CD4-positive, alpha-beta T cell treated with Interleukin-6 for 4 hours (primary cell): ENCODE results near the gene ABCA8.

Experiments used
- DNase-seq: peaks from one replicate; pipeline ENCODE4 v3.0.0-alpha.2; 2020; ENCODE audit warnings: mixed read lengths

Gene ABCA8

DNA sequence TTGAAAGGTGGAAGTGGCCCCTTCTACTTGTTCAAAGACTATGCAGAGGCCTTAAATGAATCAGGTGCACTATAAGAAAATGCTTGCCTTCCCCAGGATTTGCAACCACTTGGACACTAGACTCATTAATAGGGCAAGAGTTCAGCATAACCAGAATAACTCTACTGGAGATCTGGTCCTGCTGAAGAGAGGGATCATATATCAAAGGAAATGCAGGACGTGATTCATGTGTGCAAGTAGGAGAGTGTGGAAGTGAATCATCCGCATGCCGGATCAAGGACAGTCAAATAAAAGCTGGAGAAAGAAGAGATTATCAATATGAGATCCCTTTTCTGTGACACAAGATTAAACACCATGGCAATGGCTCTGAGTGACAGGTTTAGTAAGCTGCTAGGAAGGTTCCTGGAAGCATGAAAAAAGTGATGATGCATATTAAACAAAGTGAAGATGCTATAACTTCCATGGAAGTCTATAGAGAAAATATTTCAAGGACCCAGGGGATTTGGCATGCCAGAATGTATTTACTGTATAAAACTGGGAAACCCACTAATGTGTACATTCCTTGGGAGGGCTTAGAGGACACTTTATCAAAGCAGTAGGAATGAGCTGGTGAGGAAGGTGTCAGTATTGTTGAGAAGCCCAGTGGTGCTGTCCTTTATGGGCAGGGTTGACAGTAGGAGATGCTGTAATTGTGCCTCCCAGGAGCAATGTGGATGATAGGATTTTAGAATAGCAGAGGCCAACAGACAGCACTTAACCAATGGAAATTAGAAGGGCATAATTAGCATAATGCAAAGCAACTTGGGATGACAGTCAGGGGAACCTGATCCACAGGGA is 133.1 kb downstream of the ABCA8 start:
- DNase-seq = no peak

DNA sequence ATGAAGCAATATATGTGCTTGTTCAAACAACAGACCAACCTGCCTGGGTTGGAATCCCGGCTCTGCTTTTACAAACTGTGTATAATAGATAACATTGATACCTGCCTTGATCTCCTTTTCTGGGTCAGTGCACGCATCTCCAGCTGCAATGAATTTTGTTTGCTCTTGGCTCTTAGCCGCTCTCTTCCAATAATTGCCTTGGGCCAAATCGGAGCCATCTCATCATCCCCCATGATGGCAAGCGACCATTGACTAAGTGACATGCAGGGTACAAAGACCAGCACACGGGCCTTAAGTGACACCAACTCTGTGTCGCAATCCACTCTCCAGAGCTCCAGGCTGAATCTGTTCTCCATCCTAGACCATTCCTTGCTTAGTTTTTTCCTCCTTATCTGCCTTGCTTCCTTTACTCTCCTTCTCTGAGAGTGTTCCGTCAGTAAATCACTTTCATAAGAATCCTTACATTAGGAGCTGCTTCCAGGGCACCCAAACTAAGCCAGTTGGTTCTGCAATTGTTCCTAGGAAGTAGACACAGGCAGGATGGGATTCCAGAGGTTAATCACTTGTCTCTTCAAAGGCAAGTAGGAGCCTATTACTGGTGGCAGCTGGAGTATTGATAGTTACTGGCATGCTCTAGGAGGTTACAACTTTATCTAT is 134.2 kb downstream of the ABCA8 start:
- no peak for DNase-seq

DNA sequence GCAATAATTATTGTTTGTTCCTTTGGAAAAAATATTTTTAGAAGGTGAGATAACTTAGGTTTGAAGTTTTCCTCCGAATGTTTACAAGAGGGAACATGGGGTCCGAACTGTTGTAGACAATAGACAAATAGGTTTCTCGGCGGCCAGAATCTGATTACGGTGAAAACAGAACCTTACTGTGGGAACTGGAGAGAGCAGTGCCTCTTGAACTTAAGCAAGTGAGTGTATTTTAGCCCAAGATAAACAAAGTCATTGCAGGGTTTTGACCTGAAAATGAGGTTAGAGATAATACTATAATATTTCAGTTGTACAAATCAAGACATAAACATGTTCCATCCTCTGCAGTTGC is 134.7 kb downstream of the ABCA8 start:
- DNase-seq = no peak

DNA sequence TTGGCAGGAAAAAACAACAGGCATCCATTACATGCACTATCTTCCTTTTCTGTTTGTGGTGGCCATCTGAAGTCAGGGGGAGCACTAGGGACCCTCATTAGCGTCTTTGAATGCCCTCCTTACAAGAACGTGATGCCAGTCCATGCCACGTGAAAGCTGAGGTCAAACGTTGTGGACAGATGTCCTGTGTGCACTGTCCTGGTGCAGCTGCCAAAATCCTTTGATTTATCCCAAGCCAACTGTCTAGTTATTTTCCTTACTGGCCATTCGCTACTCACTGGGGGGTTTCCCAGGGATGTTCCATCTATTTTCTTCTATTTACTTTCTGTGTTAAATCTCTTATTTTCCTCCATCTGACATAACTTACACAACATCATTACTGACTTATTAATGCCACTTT is 135.7 kb downstream of the ABCA8 start:
- no peak for DNase-seq
